22Rv1 (cell line): ENCODE measurements around the gene PPIL1.

Experiments
- H3K27ac ChIP-seq: fragments of 450-650 bp; 2 replicates; pipeline ENCODE4 v1.5.1; 2017
- CTCF ChIP-seq: fragments of 450-650 bp; IDR thresholded peaks from 2 replicates; pipeline ENCODE4 v1.5.1; 2017; ENCODE audit warnings: mild to moderate bottlenecking
- ZFX ChIP-seq: fragments of 450-650 bp; IDR thresholded peaks from 2 replicates; pipeline ENCODE4 v1.6.1; 2017; ENCODE audit warnings: antibody characterized with exemption, borderline replicate concordance

Gene PPIL1

GRCh38 chr6:36838896-36839748, 35.5 kb downstream of the PPIL1 start, which contains the start of gene CPNE5:
CPNE5 (minus strand) TSS chr6:36839444; CDS start chr6:36839377, 67 bp downstream.
- H3K27ac ChIP-seq = no peak within 1 kb of the TSS
- no peak for TF ChIP-seq ZFX
- no peak for TF ChIP-seq CTCF

GRCh38 chr6:36837686-36838085, 36.9 kb downstream of the PPIL1 start:
- no peak overlapping the region for H3K27ac ChIP-seq
- TF ChIP-seq ZFX (no peak), CTCF (no peak)

- TF ChIP-seq ZFX = no peak
- TF ChIP-seq CTCF = no peak
- no peak overlapping the region for H3K27ac ChIP-seq
Measured at GRCh38 chr6:36837022-36837339, 37.6 kb downstream of the PPIL1 start.

- TF ChIP-seq CTCF (no peak), ZFX (no peak)
- no peak overlapping the region for H3K27ac ChIP-seq
Measured at GRCh38 chr6:36836111-36837021, 38.2 kb downstream of the PPIL1 start.

GRCh38 chr6:36834576-36835341, 39.8 kb downstream of the PPIL1 start:
- H3K27ac ChIP-seq = no peak overlapping the region
- TF ChIP-seq ZFX = no peak
- TF ChIP-seq CTCF = no peak

- TF ChIP-seq ZFX (no peak), CTCF (no peak)
- H3K27ac ChIP-seq = no peak overlapping the region
Measured at GRCh38 chr6:36833182-36833789, 41.3 kb downstream of the PPIL1 start.
